Measurements from ENCODE around the gene ZFPL1. TPM values are rescaled to one million over a fixed set of nuclear protein-coding genes. Genes with fewer than 3 reads are reported as not detected.

ZFPL1 gene
- total and polyA plus RNA-seq, 3 donors from 2014 or later: 52.7 to 70.6 (median 57.2) TPM

- no peak for TF ChIP-seq POLR2A (IDR thresholded peaks at IDR 0.05)
- TF ChIP-seq CTCF (IDR thresholded peaks at IDR 0.05): no peak
- no peaks in the 10 kb centered on the region for H3K36me3 ChIP-seq (ENCODE audit: low read depth, missing control alignments)
- DNase-seq: peak; percentile 59
- peak overlapping the region; percentile 89 to 92 for H3K4me3 ChIP-seq
- H3K27ac ChIP-seq: no peak overlapping the region
- intact Hi-C loops (cut with DNase I; ENCODE audit: low total_unique reads): no loop called here
- 30 to 37% methylated on average over 17 to 18 of the region's 18 CpGs for WGBS, 2 donors
- H3K9me3 ChIP-seq: no peaks in the 10 kb centered on the region
- H3K27me3 ChIP-seq: no peaks in the 10 kb centered on the region
- peaks cover 24% of the 10 kb centered on the region for H3K4me1 ChIP-seq
Measured at GRCh38 chr11:65132988-65133700, 49.1 kb downstream of the ZFPL1 start.

- Histone ChIP-seq H3K4me1 (peaks cover 24% of the 10 kb centered on the region), H3K4me3 (peak overlapping the region; percentile 89 to 92), H3K27me3 (no peaks in the 10 kb centered on the region), H3K27ac (peak overlapping the region; percentile 95 to 98), H3K36me3 (ENCODE audit: low read depth, missing control alignments) (no peaks in the 10 kb centered on the region), H3K9me3 (no peaks in the 10 kb centered on the region)
- WGBS, 2 donors: 0 to 1% methylated on average over 16 to 20 of the region's 20 CpGs
- no peak for DNase-seq
- TF ChIP-seq CTCF (IDR thresholded peaks at IDR 0.05) (no peak), POLR2A (IDR thresholded peaks at IDR 0.05) (no peak)
- intact Hi-C loops (cut with DNase I; ENCODE audit: low total_unique reads): no loop called here
Measured at GRCh38 chr11:65133724-65134123, 49.7 kb downstream of the ZFPL1 start.

GRCh38 chr11:65134240-65134951, 50.4 kb downstream of the ZFPL1 start, which contains the start of gene SYVN1:
Gene SYVN1 (minus strand): TSS chr11:65134519. CDS start chr11:65133601, 918 bp downstream.
- Histone ChIP-seq H3K36me3 (ENCODE audit: low read depth, missing control alignments) (no peaks in the 10 kb centered on the region), H3K27ac (peak within 1 kb of the TSS; percentile 95 to 98), H3K4me3 (peak within 1 kb of the TSS; percentile 89 to 92), H3K27me3 (no peaks in the 10 kb centered on the region), H3K9me3 (no peaks in the 10 kb centered on the region), H3K4me1 (peaks cover 24% of the 10 kb centered on the region)
- 0% methylated on average over 12 to 54 of the region's 60 CpGs for WGBS, 2 donors
- intact Hi-C loops (cut with DNase I; ENCODE audit: low total_unique reads): no loop called here
- peak; percentile 94 for DNase-seq
- TF ChIP-seq CTCF (IDR thresholded peaks at IDR 0.05): peak in 2 of 3 experiments; percentile 7 to 17
- peak; percentile 84 for TF ChIP-seq POLR2A (IDR thresholded peaks at IDR 0.05)

- Histone ChIP-seq H3K9me3 (no peaks in the 10 kb centered on the region), H3K27me3 (no peaks in the 10 kb centered on the region), H3K36me3 (ENCODE audit: low read depth, missing control alignments) (no peaks in the 10 kb centered on the region), H3K4me3 (peak overlapping the region; percentile 89 to 92), H3K4me1 (peaks cover 24% of the 10 kb centered on the region), H3K27ac (peak overlapping the region; percentile 95 to 98)
- intact Hi-C loops (cut with DNase I; ENCODE audit: low total_unique reads): no loop called here
- WGBS, 2 donors: 1 to 3% methylated on average over 18 to 24 of the region's 24 CpGs
- no peak for TF ChIP-seq CTCF (IDR thresholded peaks at IDR 0.05)
- no peak for TF ChIP-seq POLR2A (IDR thresholded peaks at IDR 0.05)
- DNase-seq: peak; percentile 96
Measured at GRCh38 chr11:65134952-65135632, 51.1 kb downstream of the ZFPL1 start.
